Germinal center (tissue), 1 donor: ENCODE results near the gene AATK.

Source experiments
- DNase-seq: peaks from one replicate; pipeline ENCODE4 v3.0.0; 2012; ENCODE audit warnings: mixed read lengths, low spot score

The AATK gene

DNA sequence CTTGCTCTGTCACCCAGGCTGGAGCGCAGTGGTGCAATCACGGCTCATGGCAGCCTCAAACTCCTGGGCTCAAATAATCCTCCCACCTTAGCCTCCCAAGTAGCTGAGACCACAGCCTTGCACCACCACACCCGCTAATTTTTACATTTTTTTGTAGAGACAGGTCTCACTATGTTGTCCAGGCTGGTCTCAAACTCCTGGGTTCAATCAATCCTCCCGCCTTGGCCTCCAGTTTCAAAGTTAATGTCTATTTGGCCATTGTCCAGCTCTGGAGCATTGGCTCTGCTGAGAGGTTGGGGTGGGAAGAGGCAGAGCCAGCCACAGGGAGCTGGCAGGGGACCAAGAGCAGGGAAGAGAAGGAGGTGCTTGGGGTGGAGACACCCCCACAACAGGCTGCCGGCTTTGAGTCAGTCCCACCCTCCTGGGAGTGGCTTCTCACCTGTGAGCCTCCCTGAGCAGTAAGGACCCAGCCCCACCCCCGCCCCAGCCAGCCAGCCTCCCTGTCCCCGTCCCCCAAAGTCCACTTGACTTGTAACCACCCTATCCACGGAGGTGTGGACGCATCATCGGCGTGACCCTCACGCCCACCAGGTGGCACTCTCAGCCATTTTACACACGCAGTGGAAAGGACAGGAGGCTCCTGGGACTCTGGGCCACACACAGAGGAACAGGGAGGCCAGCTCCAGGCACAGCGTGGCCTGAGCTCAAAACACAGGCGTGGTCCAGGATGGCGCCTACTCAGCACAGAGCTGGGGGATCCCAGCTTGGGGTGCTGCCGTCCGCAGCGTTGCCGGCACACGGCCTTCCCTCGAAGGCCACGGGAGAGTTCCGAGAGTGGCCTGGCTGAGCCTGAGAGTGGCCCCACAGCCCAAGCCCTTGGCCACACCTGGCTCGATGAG, 23.5 kb downstream of the AATK start:
- peak; percentile 51 for DNase-seq

GRCh38 chr17:81140695-81141094, 25.3 kb downstream of the AATK start:
- no peak for DNase-seq

GRCh38 chr17:81140018-81140417, 26.0 kb downstream of the AATK start:
- no peak for DNase-seq

GRCh38 chr17:81139428-81139827, 26.6 kb downstream of the AATK start:
- no peak for DNase-seq

- DNase-seq: no peak
Measured at GRCh38 chr17:81138500-81138899, 27.5 kb downstream of the AATK start.

DNA sequence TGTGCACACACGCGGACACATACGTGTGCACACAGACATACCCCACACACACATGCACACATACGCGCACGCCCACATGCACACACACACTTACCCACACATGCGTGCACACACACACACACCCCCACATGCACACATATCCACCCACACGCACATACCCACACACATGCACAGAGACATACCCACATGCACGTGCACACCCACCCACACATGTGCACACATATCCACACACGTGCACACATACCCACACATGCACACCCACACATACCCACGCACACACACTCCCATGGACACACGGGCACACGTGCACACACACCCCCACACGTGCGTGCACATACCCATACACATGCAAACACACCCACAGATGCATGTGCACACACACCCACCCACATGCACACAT, 27.9 kb downstream of the AATK start:
- DNase-seq: no peak

- no peak for DNase-seq
Measured at GRCh38 chr17:81137248-81137647, 28.8 kb downstream of the AATK start.

DNA sequence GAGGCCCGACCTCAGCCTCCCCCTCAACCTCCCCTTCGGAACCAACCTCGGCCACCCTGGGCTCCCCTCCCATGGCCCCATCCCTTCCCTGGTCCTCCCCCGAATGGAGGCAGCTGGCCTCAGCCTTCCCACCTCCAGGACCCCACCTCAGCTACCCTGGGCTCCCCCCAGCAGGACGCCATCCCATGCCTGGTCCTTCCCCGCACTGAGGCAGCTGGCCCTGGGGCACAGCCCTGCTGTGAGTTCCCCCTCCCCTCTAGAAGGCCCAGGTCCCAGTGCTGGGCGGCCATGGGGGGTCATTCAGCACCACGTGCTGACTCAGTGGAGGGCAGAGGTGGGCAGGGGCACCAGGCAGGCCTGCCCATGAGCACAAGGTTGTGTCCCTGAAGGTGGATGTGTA, 29.7 kb downstream of the AATK start:
- no peak for DNase-seq

GRCh38 chr17:81135505-81136278, 30.3 kb downstream of the AATK start:
- DNase-seq: no peak

GRCh38 chr17:81134064-81134781, 31.8 kb downstream of the AATK start:
- DNase-seq: no peak

- DNase-seq: no peak
Measured at GRCh38 chr17:81132770-81133723, 33.0 kb downstream of the AATK start.

DNA sequence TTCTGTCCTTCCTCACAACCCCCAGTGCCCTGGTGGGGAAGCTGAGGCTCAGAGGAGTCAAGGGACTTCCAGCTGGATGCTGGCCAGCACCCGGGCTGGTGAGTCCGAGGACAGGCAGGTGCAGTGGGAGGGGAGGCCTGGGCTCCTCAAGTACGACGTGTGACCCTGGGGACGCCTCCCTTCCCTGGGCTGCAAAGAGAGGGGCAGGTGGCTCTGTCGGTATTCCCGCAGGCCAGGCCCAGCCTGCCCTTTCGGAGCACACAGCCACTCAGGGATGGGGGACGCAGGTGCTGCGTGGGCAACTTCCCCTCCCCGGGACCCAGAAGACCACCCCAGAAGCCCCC, 33.9 kb downstream of the AATK start:
- DNase-seq: no peak

GRCh38 chr17:81131486-81132196, 34.4 kb downstream of the AATK start:
- DNase-seq: no peak

DNA sequence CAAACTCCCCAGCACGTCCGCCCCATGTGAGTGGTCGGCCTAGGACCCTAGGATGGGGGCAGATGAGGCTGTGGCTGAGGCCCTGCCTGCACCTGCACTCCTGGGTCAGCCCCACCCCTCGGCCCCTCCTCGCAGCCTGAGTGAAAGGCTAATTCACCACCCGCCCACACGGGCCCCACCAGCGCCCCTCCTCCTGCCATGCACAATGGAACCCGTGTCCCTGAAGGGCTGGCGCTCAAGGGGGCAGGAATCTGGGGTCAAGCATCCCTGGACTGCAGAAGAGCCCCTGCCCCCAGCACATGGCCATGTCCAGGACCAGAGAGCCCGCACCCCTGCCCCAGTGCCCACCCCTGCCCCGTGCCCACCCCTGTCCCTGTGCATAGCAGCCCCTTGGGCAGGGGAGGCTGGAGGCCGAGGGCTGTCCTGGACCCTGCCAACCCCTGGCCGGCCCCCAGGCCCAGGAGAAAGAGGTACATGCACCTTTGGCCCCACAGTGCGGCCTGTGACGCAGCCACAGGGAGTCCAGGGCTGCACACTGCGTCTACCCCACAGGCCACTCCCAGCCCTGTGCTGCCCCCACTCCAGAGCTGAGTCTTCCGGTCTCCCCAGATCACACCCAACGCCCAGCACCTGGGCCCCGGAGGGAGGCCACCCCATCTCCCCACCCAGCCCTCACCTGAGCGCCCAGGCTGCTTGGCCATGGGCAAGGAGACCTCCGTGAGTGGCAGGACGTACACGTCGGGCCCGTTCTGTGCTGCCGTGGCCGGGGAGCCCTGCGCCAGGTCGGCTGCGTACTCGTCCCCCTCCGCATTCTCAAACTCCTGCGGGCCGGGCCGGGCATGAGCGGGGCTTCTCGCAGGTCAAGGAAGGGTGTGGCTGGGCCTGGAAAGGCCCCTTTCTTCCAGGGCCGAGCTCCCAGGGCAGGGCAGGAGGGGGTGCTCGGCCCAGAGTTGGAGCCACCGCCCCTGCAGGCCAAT, 35.3 kb downstream of the AATK start:
- DNase-seq: no peak

GRCh38 chr17:81129711-81130367, 36.2 kb downstream of the AATK start:
- no peak for DNase-seq

DNA sequence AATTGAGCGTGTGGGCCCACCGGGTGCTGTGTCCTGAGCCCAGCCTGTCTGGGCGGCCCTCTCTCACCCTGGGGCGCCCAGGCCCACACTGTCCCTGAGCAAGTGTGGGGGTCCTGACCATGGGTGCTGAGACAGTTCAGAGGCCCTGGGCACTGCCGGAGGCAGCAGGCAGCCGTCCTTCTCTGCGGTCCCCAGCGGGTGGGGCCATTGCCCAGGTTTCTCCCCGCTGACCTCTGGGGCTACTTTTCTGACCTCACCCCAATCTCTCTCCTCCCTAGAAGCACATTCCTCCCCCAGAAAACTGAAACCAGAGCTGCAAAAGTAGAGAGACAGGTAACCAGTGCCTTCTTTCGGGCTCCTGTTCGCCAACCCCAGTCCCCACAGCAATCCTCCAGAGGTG, 36.7 kb downstream of the AATK start:
- no peak for DNase-seq

DNA sequence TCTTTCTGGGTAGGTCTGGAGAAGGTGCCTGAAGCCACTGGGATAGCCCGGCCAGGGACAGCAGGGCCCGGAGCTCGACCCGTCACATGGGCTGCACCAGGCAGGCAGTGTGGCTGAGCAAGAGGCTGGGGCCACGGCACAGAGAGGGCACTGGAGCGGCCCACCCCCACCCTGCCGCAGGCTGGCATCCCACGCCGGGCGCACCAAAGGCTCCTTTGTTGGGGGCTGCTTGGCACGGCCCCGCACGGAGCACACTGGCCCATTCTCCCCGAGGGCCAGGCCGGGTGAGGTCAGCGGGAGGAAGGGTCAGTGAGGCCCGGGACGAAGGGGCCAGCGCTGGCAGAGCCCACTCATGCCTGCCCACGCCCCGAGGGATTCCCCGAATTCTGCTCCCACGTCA, 37.2 kb downstream of the AATK start:
- no peak for DNase-seq

- no peak for DNase-seq
Measured at GRCh38 chr17:81128338-81128737, 37.7 kb downstream of the AATK start.

GRCh38 chr17:81127526-81128177, 38.4 kb downstream of the AATK start:
- DNase-seq: no peak
